Ovary (tissue), 9 donors: ENCODE results near the gene B3GNT7. TPM values are rescaled to one million over a fixed set of nuclear protein-coding genes. Genes with fewer than 3 reads are reported as not detected.

Experiments used
- DNase-seq, 5 donors: peaks; one replicate each; pipeline ENCODE4 v3.0.0-alpha.2; 2019 to 2020
- H3K27ac ChIP-seq, 2 donors: fragments of 200-600 bp; one replicate each; pipeline versions ENCODE4 v1.5.1 to v1.8.0; 2019 to 2022
- H3K27me3 ChIP-seq: fragments of 200-600 bp; one replicate; pipeline ENCODE4 v1.8.0; 2022
- H3K36me3 ChIP-seq: fragments of 200-600 bp; sonication (generic); one replicate; pipeline ENCODE4 v1.5.1; 2019
- H3K4me1 ChIP-seq: one replicate; pipeline ENCODE4 v1.8.1; 2013; ENCODE audit warnings: mild to moderate bottlenecking, moderate library complexity; ENCODE audit not compliant: insufficient read depth
- H3K4me3 ChIP-seq: fragments of 200-600 bp; sonication (generic); one replicate; pipeline ENCODE4 v1.5.1; 2017
- H3K9me3 ChIP-seq, 2 donors: fragments of 200-600 bp in 1 of 2; sonication (generic) in 1 of 2; one replicate each; pipeline versions ENCODE4 v1.5.1 to v1.8.1; 2013 to 2019; ENCODE audit warnings: mild to moderate bottlenecking in 1 of 2, moderate library complexity in 1 of 2
- EP300 ChIP-seq: sonication (generic); formaldehyde crosslinking; IDR thresholded peaks from one replicate; pipeline ENCODE4 v1.6.1; 2017; ENCODE audit warnings: antibody characterized with exemption
- POLR2A ChIP-seq: fragments of 450-650 bp; IDR thresholded peaks from one replicate; pipeline ENCODE4 v1.6.1; 2017; ENCODE audit warnings: antibody characterized with exemption, mild to moderate bottlenecking, moderate library complexity
- WGBS, 3 donors: extraction: QIAGEN DNeasy Blood & Tissue Kit in 1 of 3; methylation state at CpG; one replicate each; pipeline versions ENCODE4 v1.1.5 to v1.1.7; 2013 to 2017; 5-methylcytosine and 5-hydroxymethylcytosine counted together
- intact Hi-C, 4 donors: fragments of 100-400 bp; cut with DNase I; formaldehyde crosslinking; loops; one replicate each; pipeline versions ENCODE4 v1.11.0 to v1.15.1; 2022 to 2023
- polyA plus RNA-seq, 2 donors: library from polyadenylated mRNA; stranded (reverse); fragments of 200-250 nt in 1 of 2; fragments of 350-450 nt in 1 of 2; fragmentation: Illumina TruSeq in 1 of 2; extraction: RNeasy Lipid Tissue Mini Kit (QIAGEN cat#74804) in 1 of 2; gene quantifications; one replicate each; pipeline ENCODE4 v1.2.3, GENCODE V29; 2013 to 2014
- total RNA-seq, 7 donors: library from RNA; depleted of rRNA in 2 of 7; stranded (reverse); fragments of >200 nt in 2 of 7; fragmentation: NEBNext Ultra II Directional in 3 of 7; extraction: Animal tissue kit (Norgen Biotek cat#: 25700) in 3 of 7; gene quantifications; one replicate each; pipeline versions ENCODE4 v1.1.0 to v1.2.4, GENCODE V29; 2016 to 2023
- TF ChIP-seq, protein P1 (sequence below), 3 donors: fragments of 450-650 bp in 2 of 3; fragments of 200-600 bp in 1 of 3; IDR thresholded peaks; one replicate each; pipeline versions ENCODE4 v1.5.1 to v1.8.0; 2016 to 2022; ENCODE audit warnings: antibody characterized with exemption in 3 of 3, mild to moderate bottlenecking in 1 of 3
- donor health status: DM: no; HTN: no; CAD: no; lungs with moderate emphysema.
- donor health status: DM: no; HTN: no; CAD: no.
- donor health status: Bipolar disorder and iron deficiency.
- donor health status: DM: yes; HTN: yes; CAD: no.
- donor health status: DM: no; HTN: no; CAD: no.
- donor health status: DM: yes; HTN: yes; CAD: no.

B3GNT7 gene
- total and polyA plus RNA-seq, 9 donors: 4.8 to 34.0 (median 24.4) TPM

DNA sequence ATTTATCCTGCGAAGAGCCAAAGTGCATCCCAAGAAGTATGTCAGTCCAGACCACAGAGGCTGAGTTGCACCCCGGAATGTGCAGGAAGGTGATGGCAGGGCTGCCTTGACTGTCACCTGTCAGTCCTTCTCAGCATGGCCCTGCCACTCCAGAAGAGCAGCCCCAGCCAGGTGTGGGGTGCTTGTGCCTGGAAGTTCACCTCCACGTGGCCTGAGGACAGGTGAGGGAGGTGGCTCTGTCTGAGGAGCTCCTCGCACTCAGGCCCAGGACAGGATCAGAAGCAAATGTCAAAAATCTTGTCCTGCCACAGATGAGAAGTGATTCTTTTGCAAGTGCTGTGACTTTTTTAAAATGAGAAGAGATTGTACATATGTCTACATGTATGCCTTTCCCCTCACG, 31.4 kb upstream of the B3GNT7 start:
- no peaks in the 10 kb centered on the region for H3K9me3 ChIP-seq
- no peaks in the 10 kb centered on the region for H3K4me1 ChIP-seq
- no peaks in the 10 kb centered on the region for H3K27me3 ChIP-seq
- H3K27ac ChIP-seq: no peak overlapping the region
- no peak overlapping the region for H3K4me3 ChIP-seq
- intact Hi-C loops: no loop called here
- H3K36me3 ChIP-seq: no peaks in the 10 kb centered on the region
- TF ChIP-seq EP300 (no peak), POLR2A (no peak)
- TF ChIP-seq, protein P1, sequence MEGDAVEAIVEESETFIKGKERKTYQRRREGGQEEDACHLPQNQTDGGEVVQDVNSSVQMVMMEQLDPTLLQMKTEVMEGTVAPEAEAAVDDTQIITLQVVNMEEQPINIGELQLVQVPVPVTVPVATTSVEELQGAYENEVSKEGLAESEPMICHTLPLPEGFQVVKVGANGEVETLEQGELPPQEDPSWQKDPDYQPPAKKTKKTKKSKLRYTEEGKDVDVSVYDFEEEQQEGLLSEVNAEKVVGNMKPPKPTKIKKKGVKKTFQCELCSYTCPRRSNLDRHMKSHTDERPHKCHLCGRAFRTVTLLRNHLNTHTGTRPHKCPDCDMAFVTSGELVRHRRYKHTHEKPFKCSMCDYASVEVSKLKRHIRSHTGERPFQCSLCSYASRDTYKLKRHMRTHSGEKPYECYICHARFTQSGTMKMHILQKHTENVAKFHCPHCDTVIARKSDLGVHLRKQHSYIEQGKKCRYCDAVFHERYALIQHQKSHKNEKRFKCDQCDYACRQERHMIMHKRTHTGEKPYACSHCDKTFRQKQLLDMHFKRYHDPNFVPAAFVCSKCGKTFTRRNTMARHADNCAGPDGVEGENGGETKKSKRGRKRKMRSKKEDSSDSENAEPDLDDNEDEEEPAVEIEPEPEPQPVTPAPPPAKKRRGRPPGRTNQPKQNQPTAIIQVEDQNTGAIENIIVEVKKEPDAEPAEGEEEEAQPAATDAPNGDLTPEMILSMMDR (IDR thresholded peaks at IDR 0.05): no peak
- 86 to 90% (median 90%) methylated on average over 5 of the region's 5 CpGs for WGBS, 3 donors
- DNase-seq: peak in 1 of 5 donors; percentile 0

DNA sequence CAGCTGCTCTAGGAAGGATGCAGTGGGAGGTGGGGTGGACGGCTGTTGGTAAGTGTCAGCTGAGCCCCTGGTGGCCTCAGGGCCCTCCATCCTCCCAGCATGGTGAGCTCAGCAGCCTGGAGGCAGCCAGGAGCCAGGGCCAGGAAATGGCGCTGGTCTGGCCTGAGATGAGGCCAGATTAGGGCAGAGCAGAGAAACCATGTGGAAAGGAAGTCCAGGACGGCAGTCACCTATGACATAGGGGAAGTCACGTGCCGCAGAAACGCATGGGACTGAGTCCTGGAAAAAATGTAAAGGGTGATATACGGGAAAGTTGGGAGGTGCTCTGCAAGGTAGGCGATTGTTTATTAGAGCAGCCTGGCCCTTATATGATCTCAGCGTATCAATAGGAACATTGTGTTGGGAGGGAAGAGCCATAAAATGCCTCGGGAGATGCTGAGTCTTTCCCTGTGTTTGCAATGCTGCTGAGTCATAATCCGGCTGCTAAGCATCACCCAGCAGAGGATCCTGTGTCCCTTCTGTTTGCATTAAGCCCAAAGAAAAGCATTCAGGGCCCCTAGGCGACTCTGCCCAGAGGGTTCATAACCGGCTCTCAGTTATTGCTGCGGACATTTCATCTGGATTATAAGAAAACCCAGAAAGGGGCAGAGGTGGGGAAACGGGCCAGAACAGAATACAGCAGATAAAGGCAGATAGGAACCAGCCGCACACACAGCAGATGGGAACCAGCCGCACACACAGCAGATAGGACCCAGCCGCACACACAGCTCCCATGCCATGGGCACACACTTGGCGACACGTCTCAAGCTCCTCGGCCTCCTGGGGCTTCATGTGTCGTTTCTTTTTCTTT, 30.3 kb upstream of the B3GNT7 start:
- TF ChIP-seq EP300 (no peak), POLR2A (no peak)
- TF ChIP-seq, protein P1 (IDR thresholded peaks at IDR 0.05): no peak
- H3K27ac ChIP-seq: no peak overlapping the region
- H3K9me3 ChIP-seq: no peaks in the 10 kb centered on the region
- no peaks in the 10 kb centered on the region for H3K27me3 ChIP-seq
- no peaks in the 10 kb centered on the region for H3K4me1 ChIP-seq
- no peaks in the 10 kb centered on the region for H3K36me3 ChIP-seq
- no peak overlapping the region for H3K4me3 ChIP-seq
- DNase-seq: peak in 2 of 5 donors; percentile 10 to 26
- intact Hi-C loops: no loop called here
- WGBS, 3 donors: 72 to 82% (median 82%) methylated on average over 22 of the region's 22 CpGs

DNA sequence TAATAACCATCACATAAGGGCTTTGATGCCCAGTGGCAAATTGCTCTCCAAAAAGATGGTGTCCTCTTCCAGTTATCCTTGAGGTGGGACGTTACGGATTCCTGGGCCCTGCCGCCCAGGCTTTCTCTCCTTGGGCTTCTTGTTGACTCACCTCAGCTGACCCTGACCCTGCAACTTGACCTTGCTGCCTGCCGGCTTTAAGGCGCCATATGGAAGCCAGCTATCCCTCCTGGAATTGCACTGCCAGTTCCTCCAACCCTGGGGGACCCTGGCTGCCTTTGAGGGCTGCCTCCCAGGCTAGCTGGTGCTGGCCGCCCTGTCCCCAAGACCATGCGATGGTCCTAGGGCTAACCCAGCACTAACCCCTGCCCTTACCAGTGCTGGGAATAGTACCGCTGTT, 28.3 kb upstream of the B3GNT7 start:
- Histone ChIP-seq H3K27me3 (no peaks in the 10 kb centered on the region), H3K27ac (no peak overlapping the region), H3K4me1 (no peaks in the 10 kb centered on the region), H3K4me3 (no peak overlapping the region), H3K9me3 (no peaks in the 10 kb centered on the region), H3K36me3 (no peaks in the 10 kb centered on the region)
- DNase-seq: peak in 1 of 5 donors; percentile 5
- intact Hi-C loops: no loop called here
- 85 to 90% (median 89%) methylated on average over 8 of the region's 8 CpGs for WGBS, 3 donors
- no peak for TF ChIP-seq POLR2A
- TF ChIP-seq, protein P1 (IDR thresholded peaks at IDR 0.05): no peak
- no peak for TF ChIP-seq EP300

DNA sequence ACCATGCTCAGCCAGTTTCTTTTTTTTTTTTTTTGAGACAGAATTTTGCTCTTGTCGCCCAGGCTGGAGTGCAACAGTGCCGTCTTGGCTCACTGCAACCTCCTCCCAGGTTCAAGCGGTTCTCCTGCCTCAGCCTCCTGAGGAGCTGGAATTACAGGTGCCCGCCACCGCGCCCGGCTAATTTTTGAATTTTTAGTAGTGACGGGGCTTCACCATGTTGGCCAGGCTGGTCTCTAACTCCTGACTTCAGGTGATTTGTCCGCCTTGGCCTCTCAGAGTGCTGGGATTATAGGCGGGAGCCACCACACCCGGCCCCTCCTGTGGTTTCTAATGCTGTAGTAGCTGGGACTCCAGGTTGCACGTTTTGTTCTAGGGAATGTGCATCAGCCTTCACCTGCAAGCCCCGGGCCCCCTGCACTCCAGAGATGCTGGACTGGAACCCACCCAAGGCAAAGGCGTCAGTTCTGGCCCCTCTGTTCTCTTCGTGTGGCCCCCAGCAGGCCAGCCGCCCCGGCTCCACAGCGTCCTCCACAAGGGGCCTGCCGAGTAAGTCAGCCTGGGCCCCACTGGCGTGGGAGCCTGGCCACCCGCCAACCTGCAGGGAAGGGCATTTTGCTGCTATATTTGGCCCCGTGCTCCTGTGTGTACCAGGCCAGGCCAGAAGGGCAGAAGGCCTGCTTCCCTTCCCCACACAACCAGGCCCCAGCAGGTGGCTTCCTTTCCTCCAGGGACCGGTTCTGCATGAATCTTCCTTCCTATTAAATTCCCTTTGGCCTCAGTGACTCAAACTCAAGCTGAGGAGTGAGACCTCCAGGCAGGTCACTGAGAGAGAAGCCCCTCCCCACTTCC, 25.7 kb upstream of the B3GNT7 start:
- H3K27ac ChIP-seq: no peak overlapping the region
- H3K36me3 ChIP-seq: no peaks in the 10 kb centered on the region
- H3K27me3 ChIP-seq: no peaks in the 10 kb centered on the region
- intact Hi-C loops: no loop called here
- no peak overlapping the region for H3K4me3 ChIP-seq
- WGBS, 3 donors: 77 to 86% (median 81%) methylated on average over 23 of the region's 23 CpGs
- H3K9me3 ChIP-seq: no peaks in the 10 kb centered on the region
- TF ChIP-seq POLR2A (no peak), EP300 (no peak)
- TF ChIP-seq, protein P1 (IDR thresholded peaks at IDR 0.05): no peak
- no peaks in the 10 kb centered on the region for H3K4me1 ChIP-seq
- no peak for DNase-seq
